ENCODE results near the gene CGREF1.

DNA sequence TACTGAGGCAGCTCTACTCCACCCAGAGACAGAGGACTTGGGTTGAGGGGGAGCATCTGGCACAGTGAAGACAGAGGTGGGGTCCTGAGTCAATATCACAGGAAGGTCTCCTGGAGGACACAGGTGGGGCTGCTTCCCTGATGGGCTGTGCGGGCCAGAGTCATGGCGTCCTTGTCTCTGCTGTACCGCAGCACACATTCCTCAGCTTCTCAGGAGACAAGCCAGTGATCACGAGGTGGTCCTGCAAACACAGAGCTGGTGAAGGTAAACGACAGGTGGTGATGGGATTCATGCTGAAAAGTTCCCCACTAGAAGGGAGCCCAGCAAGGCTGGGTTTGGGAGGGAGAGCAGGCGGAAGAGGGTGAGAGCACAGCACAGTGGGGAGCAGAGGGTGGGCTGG is 39.5 kb upstream of the CGREF1 start:
- TF ChIP-seq YY1 (IDR thresholded peaks at IDR 0.05; ENCODE audit: insufficient read depth, insufficient read length) (no peak), ZNF274 (IDR thresholded peaks at IDR 0.05; ENCODE audit: low read depth, low read length) (no peak), SUZ12 (IDR thresholded peaks at IDR 0.05; ENCODE audit: extremely low read depth, insufficient read depth, insufficient read length) (no peak)
